Measurements from ENCODE around the gene HSH2D.
A peak's percentile ranks its signal among the peaks of the same experiment; 100 is the strongest.
"Not testable (repeated sequence)": the region's sequence is repeated elsewhere in the genome, so short reads cannot be mapped to it uniquely, and the experiment has no call there.

HSH2D gene

GRCh38 chr19:16143399-16144215 lies at the start of gene HSH2D:
Gene HSH2D (plus strand): TSS chr19:16143685. CDS start chr19:16148751, 5,066 bp downstream.
- peak; percentile 69 for DNase-seq

GRCh38 chr19:16094360-16095070 lies 49.0 kb upstream of the HSH2D start:
- no peak for DNase-seq

GRCh38 chr19:16095071-16095571 lies 48.4 kb upstream of the HSH2D start:
- DNase-seq, result no peak

- DNase-seq, result no peak
Measured at GRCh38 chr19:16096280-16096855, 47.1 kb upstream of the HSH2D start.

- no peak for DNase-seq
Measured at GRCh38 chr19:16098416-16098768, 45.1 kb upstream of the HSH2D start.

GRCh38 chr19:16098821-16099220 lies 44.7 kb upstream of the HSH2D start:
- DNase-seq, result no peak

- DNase-seq, result not testable (repeated sequence)
Measured at GRCh38 chr19:16099314-16099965, 44.0 kb upstream of the HSH2D start.

GRCh38 chr19:16100524-16100923 lies 43.0 kb upstream of the HSH2D start:
- DNase-seq, result no peak

GRCh38 chr19:16104722-16105121 lies 38.8 kb upstream of the HSH2D start:
- DNase-seq, result peak; percentile 33

GRCh38 chr19:16106121-16106520 lies 37.4 kb upstream of the HSH2D start:
- DNase-seq, result peak; percentile 89

GRCh38 chr19:16111160-16111908 lies 32.2 kb upstream of the HSH2D start, which contains the start of gene RAB8A:
Gene RAB8A (plus strand): TSS chr19:16111889. CDS start chr19:16111902, 13 bp downstream.
- DNase-seq, result peak; percentile 99

GRCh38 chr19:16111909-16112752 lies 31.4 kb upstream of the HSH2D start:
- no peak for DNase-seq

- peak; percentile 33 for DNase-seq
Measured at GRCh38 chr19:16112778-16113177, 30.7 kb upstream of the HSH2D start.

GRCh38 chr19:16113727-16114126 lies 29.8 kb upstream of the HSH2D start:
- DNase-seq, result peak; percentile 40

GRCh38 chr19:16115301-16116039 lies 28.0 kb upstream of the HSH2D start:
- DNase-seq, result no peak

- no peak for DNase-seq
Measured at GRCh38 chr19:16116067-16116466, 27.4 kb upstream of the HSH2D start.

GRCh38 chr19:16117594-16118033 lies 25.9 kb upstream of the HSH2D start:
- DNase-seq, result peak; percentile 44

- DNase-seq, result peak; percentile 99
Measured at GRCh38 chr19:16118489-16119033, 24.9 kb upstream of the HSH2D start.

- DNase-seq, result peak; percentile 97
Measured at GRCh38 chr19:16119075-16119857, 24.2 kb upstream of the HSH2D start.
